Measurements from ENCODE around the gene RPUSD1.

Gene RPUSD1

DNA sequence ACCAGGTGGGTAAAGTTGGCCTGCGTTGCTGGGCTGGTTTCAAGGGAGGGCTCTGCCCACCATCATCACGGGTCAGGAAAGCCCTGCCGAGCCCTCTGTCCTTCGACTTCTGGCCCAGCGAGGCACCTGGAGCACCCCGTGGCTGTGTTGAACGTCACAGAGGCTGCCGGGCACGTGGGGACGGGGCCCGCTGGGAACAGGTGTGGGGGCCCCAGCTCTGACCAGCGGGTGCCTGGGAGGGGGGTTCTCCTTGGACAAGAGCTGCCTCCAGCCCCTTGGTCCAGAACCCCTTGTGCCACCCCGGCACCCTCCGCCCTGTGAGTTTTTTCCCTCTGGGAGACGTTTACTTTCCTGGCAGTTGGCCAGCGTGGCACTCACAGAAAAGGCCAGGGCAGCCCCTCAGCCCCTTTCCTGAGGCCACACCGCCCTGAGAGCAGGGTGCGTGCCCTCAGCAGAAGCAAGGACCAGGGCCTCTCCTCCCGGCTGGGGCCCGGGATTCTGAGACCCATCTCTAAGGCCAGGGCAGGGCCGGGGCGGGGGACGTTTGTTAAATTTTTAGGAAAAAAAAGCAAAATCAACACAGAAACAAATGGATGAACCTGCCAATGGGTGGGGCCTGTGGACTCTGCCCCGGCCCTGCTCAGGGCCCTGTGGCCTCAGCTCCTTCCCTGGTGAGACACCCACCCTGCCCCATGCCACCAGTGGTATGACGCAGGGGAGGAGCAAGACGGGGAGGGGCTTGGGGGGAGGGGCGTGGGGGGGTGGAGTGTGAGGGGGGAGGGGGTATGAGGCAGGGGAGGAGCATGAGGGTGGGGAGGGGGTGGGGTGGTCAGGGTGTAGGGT lies 43.6 kb upstream of the RPUSD1 start:
- Histone ChIP-seq H3K36me3 (no peaks in the 10 kb centered on the region), H3K9me3 (ENCODE audit: severe bottlenecking) (peaks cover 16% of the 10 kb centered on the region), H3K27me3 (ENCODE audit: insufficient read depth, low read depth, severe bottlenecking) (no peaks in the 10 kb centered on the region), H3K4me3 (ENCODE audit: low read depth, low read length) (no peak overlapping the region), H3K27ac (no peak overlapping the region)
- TF ChIP-seq CTCF (IDR thresholded peaks at IDR 0.05; ENCODE audit: low read depth, low read length) = no peak
- no peak for DNase-seq

- Histone ChIP-seq H3K36me3 (no peaks in the 10 kb centered on the region), H3K27ac (no peak overlapping the region), H3K9me3 (ENCODE audit: severe bottlenecking) (peaks cover 10% of the 10 kb centered on the region), H3K27me3 (ENCODE audit: insufficient read depth, low read depth, severe bottlenecking) (no peaks in the 10 kb centered on the region), H3K4me3 (ENCODE audit: low read depth, low read length) (no peak overlapping the region)
- no peak for TF ChIP-seq CTCF (IDR thresholded peaks at IDR 0.05; ENCODE audit: low read depth, low read length)
- no peak for DNase-seq
Measured at GRCh38 chr16:830871-831570, 42.8 kb upstream of the RPUSD1 start.

GRCh38 chr16:830107-830870 lies 42.1 kb upstream of the RPUSD1 start:
- TF ChIP-seq CTCF (IDR thresholded peaks at IDR 0.05; ENCODE audit: low read depth, low read length) = no peak
- H3K27me3 ChIP-seq (ENCODE audit: insufficient read depth, low read depth, severe bottlenecking) = no peaks in the 10 kb centered on the region
- no peak overlapping the region for H3K27ac ChIP-seq
- no peak overlapping the region for H3K4me3 ChIP-seq (ENCODE audit: low read depth, low read length)
- no peaks in the 10 kb centered on the region for H3K36me3 ChIP-seq
- peaks cover 5% of the 10 kb centered on the region for H3K9me3 ChIP-seq (ENCODE audit: severe bottlenecking)
- DNase-seq = no peak

DNA sequence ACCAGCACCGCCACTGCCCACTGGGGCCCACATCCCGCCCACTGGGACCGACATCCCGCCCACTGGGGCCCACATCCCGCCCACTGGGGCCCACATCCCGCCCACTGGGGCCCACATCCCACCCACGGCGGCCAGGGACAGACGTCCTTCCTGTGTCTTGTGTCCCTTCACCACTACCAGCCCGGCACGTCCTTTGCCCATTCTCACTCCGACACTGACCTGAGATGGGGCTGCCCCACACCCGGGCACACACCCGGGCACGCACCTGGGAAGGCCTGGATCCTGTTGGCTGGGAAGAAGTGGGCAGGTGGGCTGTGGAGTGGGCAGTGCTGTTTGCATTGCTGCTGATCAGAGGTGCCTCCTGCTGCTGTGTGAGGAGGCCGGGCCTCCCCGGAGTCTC lies 40.7 kb upstream of the RPUSD1 start:
- Histone ChIP-seq H3K9me3 (ENCODE audit: severe bottlenecking) (no peaks in the 10 kb centered on the region), H3K27me3 (ENCODE audit: insufficient read depth, low read depth, severe bottlenecking) (no peaks in the 10 kb centered on the region), H3K36me3 (no peaks in the 10 kb centered on the region), H3K4me3 (ENCODE audit: low read depth, low read length) (no peak overlapping the region), H3K27ac (no peak overlapping the region)
- DNase-seq = no peak
- no peak for TF ChIP-seq CTCF (IDR thresholded peaks at IDR 0.05; ENCODE audit: low read depth, low read length)

GRCh38 chr16:827513-827912 lies 39.3 kb upstream of the RPUSD1 start:
- no peak overlapping the region for H3K27ac ChIP-seq
- no peak for TF ChIP-seq CTCF (IDR thresholded peaks at IDR 0.05; ENCODE audit: low read depth, low read length)
- no peak for DNase-seq
- no peaks in the 10 kb centered on the region for H3K27me3 ChIP-seq (ENCODE audit: insufficient read depth, low read depth, severe bottlenecking)
- H3K9me3 ChIP-seq (ENCODE audit: severe bottlenecking) = no peaks in the 10 kb centered on the region
- H3K36me3 ChIP-seq = no peaks in the 10 kb centered on the region
- H3K4me3 ChIP-seq (ENCODE audit: low read depth, low read length) = no peak overlapping the region

Measured in WERI-Rb-1 (cell line).